ENCODE measurements around the gene KTI12.

The KTI12 gene

GRCh38 chr1:51988254-51988653, 45.4 kb downstream of the KTI12 start:
- DNase-seq (ENCODE audit: low spot score): no peak

GRCh38 chr1:51986718-51987117, 46.9 kb downstream of the KTI12 start:
- DNase-seq (ENCODE audit: low spot score): no peak

- no peak for DNase-seq (ENCODE audit: low spot score)
Measured at GRCh38 chr1:51982161-51982560, 51.4 kb downstream of the KTI12 start.
